ENCODE data around the gene SLAMF1.

SLAMF1 gene

GRCh38 chr1:160606611-160607010 lies 40.2 kb downstream of the SLAMF1 start:
- H3K4me3 ChIP-seq (ENCODE audit: low read depth, low read length), result no peak overlapping the region
- TF ChIP-seq MYC (IDR thresholded peaks at IDR 0.05; ENCODE audit: low read depth, low read length), result no peak
- DNase-seq (ENCODE audit: low read depth), result no peak

- TF ChIP-seq CTCF (IDR thresholded peaks at IDR 0.05; ENCODE audit: low read depth, low read length) (no peak), MAX (IDR thresholded peaks at IDR 0.05; ENCODE audit: low read depth, low read length) (no peak), POLR2A (IDR thresholded peaks at IDR 0.05; ENCODE audit: extremely low read depth, insufficient read length) (no peak), MYC (IDR thresholded peaks at IDR 0.05; ENCODE audit: low read depth, low read length) (no peak)
- DNase-seq (ENCODE audit: low read depth), result no peak
- H3K4me3 ChIP-seq (ENCODE audit: low read depth, low read length), result no peak overlapping the region
Measured at GRCh38 chr1:160605792-160606479, 40.9 kb downstream of the SLAMF1 start.

GRCh38 chr1:160605205-160605604 lies 41.6 kb downstream of the SLAMF1 start:
- TF ChIP-seq MYC (IDR thresholded peaks at IDR 0.05; ENCODE audit: low read depth, low read length), result no peak
- TF ChIP-seq POLR2A (IDR thresholded peaks at IDR 0.05; ENCODE audit: extremely low read depth, insufficient read length), result no peak
- TF ChIP-seq CTCF (IDR thresholded peaks at IDR 0.05; ENCODE audit: low read depth, low read length), result no peak
- no peak for TF ChIP-seq MAX (IDR thresholded peaks at IDR 0.05; ENCODE audit: low read depth, low read length)
- no peak for DNase-seq (ENCODE audit: low read depth)
- H3K4me3 ChIP-seq (ENCODE audit: low read depth, low read length), result no peak overlapping the region

GRCh38 chr1:160597705-160598104 lies 49.1 kb downstream of the SLAMF1 start:
- DNase-seq (ENCODE audit: low read depth), result no peak
- no peak for TF ChIP-seq CTCF (IDR thresholded peaks at IDR 0.05; ENCODE audit: low read depth, low read length)
- TF ChIP-seq MAX (IDR thresholded peaks at IDR 0.05; ENCODE audit: low read depth, low read length), result no peak
- TF ChIP-seq POLR2A (IDR thresholded peaks at IDR 0.05; ENCODE audit: extremely low read depth, insufficient read length), result no peak
- TF ChIP-seq MYC (IDR thresholded peaks at IDR 0.05; ENCODE audit: low read depth, low read length), result no peak
- no peak overlapping the region for H3K4me3 ChIP-seq (ENCODE audit: low read depth, low read length)

GRCh38 chr1:160597051-160597450 lies 49.8 kb downstream of the SLAMF1 start:
- no peak for DNase-seq (ENCODE audit: low read depth)
- TF ChIP-seq CTCF (IDR thresholded peaks at IDR 0.05; ENCODE audit: low read depth, low read length) (no peak), MYC (IDR thresholded peaks at IDR 0.05; ENCODE audit: low read depth, low read length) (no peak), POLR2A (IDR thresholded peaks at IDR 0.05; ENCODE audit: extremely low read depth, insufficient read length) (no peak), MAX (IDR thresholded peaks at IDR 0.05; ENCODE audit: low read depth, low read length) (no peak)
- no peak overlapping the region for H3K4me3 ChIP-seq (ENCODE audit: low read depth, low read length)

GRCh38 chr1:160590488-160590887 lies 56.4 kb downstream of the SLAMF1 start:
- no peak for DNase-seq (ENCODE audit: low read depth)
- H3K4me3 ChIP-seq (ENCODE audit: low read depth, low read length), result no peak overlapping the region
- TF ChIP-seq POLR2A (IDR thresholded peaks at IDR 0.05; ENCODE audit: extremely low read depth, insufficient read length), result no peak

- no peak for TF ChIP-seq MAX (IDR thresholded peaks at IDR 0.05; ENCODE audit: low read depth, low read length)
- TF ChIP-seq POLR2A (IDR thresholded peaks at IDR 0.05; ENCODE audit: extremely low read depth, insufficient read length), result no peak
- no peak for TF ChIP-seq CTCF (IDR thresholded peaks at IDR 0.05; ENCODE audit: low read depth, low read length)
- TF ChIP-seq MYC (IDR thresholded peaks at IDR 0.05; ENCODE audit: low read depth, low read length), result no peak
- no peak for DNase-seq (ENCODE audit: low read depth)
- H3K4me3 ChIP-seq (ENCODE audit: low read depth, low read length), result no peak overlapping the region
Measured at GRCh38 chr1:160588468-160588867, 58.4 kb downstream of the SLAMF1 start.
